GM19193 (cell line): ENCODE measurements around the gene PRDM10.

Experiments
- POLR2A ChIP-seq: IDR thresholded peaks from 4 replicates; pipeline ENCODE4 v1.6.1; 2011; ENCODE audit not compliant: insufficient read depth, insufficient read length; ENCODE audit errors: extremely low read depth

PRDM10 gene

GRCh38 chr11:130024361-130024760 lies 21.7 kb upstream of the PRDM10 start:
- TF ChIP-seq POLR2A = no peak

- TF ChIP-seq POLR2A = no peak
These were observed 20.6 kb upstream of the PRDM10 start for GRCh38 chr11:130023204-130023603.

GRCh38 chr11:130022799-130023198 lies 20.2 kb upstream of the PRDM10 start:
- no peak for TF ChIP-seq POLR2A

- no peak for TF ChIP-seq POLR2A
These were observed 17.7 kb upstream of the PRDM10 start for GRCh38 chr11:130020323-130020722.

GRCh38 chr11:130008326-130008725 lies 5.7 kb upstream of the PRDM10 start:
- no peak for TF ChIP-seq POLR2A

GRCh38 chr11:130006929-130007328 lies 4.3 kb upstream of the PRDM10 start:
- no peak for TF ChIP-seq POLR2A

GRCh38 chr11:130003717-130004001 lies 1.0 kb upstream of the PRDM10 start:
- TF ChIP-seq POLR2A = no peak

GRCh38 chr11:130002846-130003716 lies 446 bp upstream of the PRDM10 start:
- TF ChIP-seq POLR2A = peak; percentile 86

- TF ChIP-seq POLR2A = no peak
These were observed 929 bp downstream of the PRDM10 start for GRCh38 chr11:130001461-130002351.

- TF ChIP-seq POLR2A = no peak
These were observed 2.0 kb downstream of the PRDM10 start for GRCh38 chr11:130000552-130001176.

GRCh38 chr11:129999407-129999806 lies 3.2 kb downstream of the PRDM10 start:
- no peak for TF ChIP-seq POLR2A

- no peak for TF ChIP-seq POLR2A
These were observed 3.7 kb downstream of the PRDM10 start for GRCh38 chr11:129998905-129999304.

- TF ChIP-seq POLR2A = no peak
These were observed 4.5 kb downstream of the PRDM10 start for GRCh38 chr11:129998107-129998506.

- TF ChIP-seq POLR2A = no peak
These were observed 5.1 kb downstream of the PRDM10 start for GRCh38 chr11:129997513-129997912.

- no peak for TF ChIP-seq POLR2A
These were observed 6.3 kb downstream of the PRDM10 start for GRCh38 chr11:129996113-129996870.
